Measurements from ENCODE around the gene STK11IP.

DNA sequence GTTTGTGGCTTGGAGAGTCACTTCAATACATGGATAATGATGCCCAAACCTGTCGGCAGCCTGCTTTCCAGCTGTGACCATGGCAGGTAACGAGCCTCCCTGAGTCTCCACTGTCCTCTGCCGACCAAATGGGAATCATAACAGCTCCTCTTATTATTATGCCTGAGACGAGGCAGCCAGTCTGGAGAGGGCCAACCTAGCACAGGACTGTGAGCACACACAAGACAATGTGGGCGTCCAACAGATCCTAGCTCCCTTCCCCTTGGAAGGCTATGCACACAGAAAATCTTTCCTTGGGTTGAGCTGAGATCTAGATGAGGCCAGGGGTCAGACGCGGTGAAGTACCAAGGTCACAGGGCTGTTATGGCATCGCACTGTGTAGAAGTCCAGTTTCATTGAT lies 28.9 kb downstream of the STK11IP start:
- TF ChIP-seq CTCF (IDR thresholded peaks at IDR 0.05) (no peak), EZH2 (IDR thresholded peaks at IDR 0.05; ENCODE audit: borderline replicate concordance, insufficient read depth, low read depth, low read length, poor library complexity, severe bottlenecking) (no peak)
